Spinal cord (tissue), 10 donors: ENCODE measurements around the gene TSC2. TPM values are rescaled to one million over a fixed set of nuclear protein-coding genes. Genes with fewer than 3 reads are reported as not detected.
A peak's percentile ranks its signal among the peaks of the same experiment; 100 is the strongest.

Experiments used
- DNase-seq, 6 donors: peaks; one replicate each; pipeline versions ENCODE4 v3.0.0 to v3.0.0-alpha.2; 2013 to 2015; ENCODE audit warnings: low spot score in 6 of 6, low read depth in 4 of 6
- H3K27ac ChIP-seq: one replicate; pipeline ENCODE4 v1.5.1; 2013; ENCODE audit warnings: low read depth, low read length, control low read depth
- H3K27me3 ChIP-seq: one replicate; pipeline ENCODE4 v1.6.1; 2013; ENCODE audit warnings: low read length; ENCODE audit not compliant: control insufficient read depth, insufficient read depth
- H3K36me3 ChIP-seq: one replicate; pipeline ENCODE4 v1.6.1; 2013; ENCODE audit warnings: low read length; ENCODE audit not compliant: control insufficient read depth, insufficient read depth
- H3K4me1 ChIP-seq: one replicate; pipeline ENCODE4 v1.6.1; 2013; ENCODE audit warnings: low read length; ENCODE audit not compliant: control insufficient read depth, insufficient read depth
- H3K4me3 ChIP-seq: one replicate; pipeline ENCODE4 v1.5.1; 2013; ENCODE audit warnings: low read depth, low read length, control low read depth
- H3K9me3 ChIP-seq: one replicate; pipeline ENCODE4 v1.6.1; 2013; ENCODE audit warnings: low read length; ENCODE audit not compliant: control insufficient read depth, insufficient read depth
- WGBS: methylation state at CpG from one replicate; pipeline ENCODE4 v1.1.5; 2013; ENCODE audit warnings: missing lambda C conversion rate; ENCODE audit not compliant: insufficient coverage; 5-methylcytosine and 5-hydroxymethylcytosine counted together
- polyA plus RNA-seq, 2 donors: library from polyadenylated mRNA; unstranded; fragments of 120-200 nt; gene quantifications; one replicate each; pipeline ENCODE4 v1.2.1, GENCODE V29; 2013; ENCODE audit not compliant: insufficient read length in 2 of 2
- total RNA-seq, 2 donors: library from RNA; depleted of rRNA in 1 of 2; stranded (reverse); fragments of 120-200 nt in 1 of 2; fragments of >200 nt in 1 of 2; gene quantifications; one replicate each; pipeline versions ENCODE4 v1.2.3 to v1.2.4, GENCODE V29; 2013 to 2014
- donor health status: healthy.

Gene TSC2
- total and polyA plus RNA-seq, 4 donors, result 39.6 to 231 (median 117) TPM

GRCh38 chr16:2003231-2003826 lies 44.5 kb upstream of the TSC2 start:
- no peak overlapping the region for H3K4me3 ChIP-seq
- peaks cover 100% of the 10 kb centered on the region for H3K36me3 ChIP-seq
- 91% methylated on average over 6 of the region's 8 CpGs for WGBS

GRCh38 chr16:2003827-2004641 lies 43.8 kb upstream of the TSC2 start:
- no peaks in the 10 kb centered on the region for H3K9me3 ChIP-seq
- no peak overlapping the region for H3K27ac ChIP-seq
- H3K36me3 ChIP-seq, result peaks cover 95% of the 10 kb centered on the region
- H3K27me3 ChIP-seq, result no peaks in the 10 kb centered on the region
- WGBS, result 23% methylated on average over 36 of the region's 36 CpGs
- peaks cover 57% of the 10 kb centered on the region for H3K4me1 ChIP-seq
- no peak overlapping the region for H3K4me3 ChIP-seq
- peak in 2 of 6 donors; percentile 74 to 82 for DNase-seq

More at GRCh38 chr16:2003231-2003826, 44.5 kb upstream of the TSC2 start:
- no peak overlapping the region for H3K27ac ChIP-seq
- no peaks in the 10 kb centered on the region for H3K27me3 ChIP-seq
- H3K9me3 ChIP-seq, result no peaks in the 10 kb centered on the region
- H3K4me1 ChIP-seq, result peaks cover 50% of the 10 kb centered on the region
- DNase-seq, result no peak

GRCh38 chr16:2004795-2005517 lies 42.8 kb upstream of the TSC2 start:
- H3K4me1 ChIP-seq, result peaks cover 57% of the 10 kb centered on the region
- H3K9me3 ChIP-seq, result no peaks in the 10 kb centered on the region
- no peak for DNase-seq
- H3K4me3 ChIP-seq, result no peak overlapping the region
- H3K27ac ChIP-seq, result no peak overlapping the region
- peaks cover 86% of the 10 kb centered on the region for H3K36me3 ChIP-seq
- 67% methylated on average over 32 of the region's 34 CpGs for WGBS
- no peaks in the 10 kb centered on the region for H3K27me3 ChIP-seq

- Histone ChIP-seq H3K4me1 (peaks cover 64% of the 10 kb centered on the region), H3K9me3 (no peaks in the 10 kb centered on the region), H3K4me3 (no peak overlapping the region), H3K27ac (no peak overlapping the region), H3K36me3 (peaks cover 79% of the 10 kb centered on the region), H3K27me3 (no peaks in the 10 kb centered on the region)
- WGBS, result 77% methylated on average over 21 of the region's 21 CpGs
- DNase-seq, result no peak
These were observed 42.1 kb upstream of the TSC2 start for GRCh38 chr16:2005646-2006045.

GRCh38 chr16:2006317-2006716 lies 41.5 kb upstream of the TSC2 start:
- Histone ChIP-seq H3K4me3 (no peak overlapping the region), H3K27me3 (no peaks in the 10 kb centered on the region), H3K36me3 (peaks cover 72% of the 10 kb centered on the region), H3K4me1 (peaks cover 65% of the 10 kb centered on the region), H3K27ac (no peak overlapping the region), H3K9me3 (no peaks in the 10 kb centered on the region)
- 88% methylated on average over 8 of the region's 8 CpGs for whole genome bisulfite sequencing
- DNase-seq, result no peak

GRCh38 chr16:2007081-2007836 lies 40.5 kb upstream of the TSC2 start:
- Histone ChIP-seq H3K9me3 (no peaks in the 10 kb centered on the region), H3K27me3 (no peaks in the 10 kb centered on the region), H3K36me3 (peaks cover 63% of the 10 kb centered on the region), H3K4me3 (no peak overlapping the region), H3K4me1 (peaks cover 65% of the 10 kb centered on the region), H3K27ac (no peak overlapping the region)
- no peak for DNase-seq
- 88% methylated on average over 16 of the region's 16 CpGs for WGBS

- 85% methylated on average over 15 of the region's 15 CpGs for WGBS
- Histone ChIP-seq H3K36me3 (peaks cover 55% of the 10 kb centered on the region), H3K4me1 (peaks cover 65% of the 10 kb centered on the region), H3K27ac (no peak overlapping the region), H3K9me3 (no peaks in the 10 kb centered on the region), H3K27me3 (no peaks in the 10 kb centered on the region), H3K4me3 (peak overlapping the region; percentile 54)
- no peak for DNase-seq
These were observed 39.7 kb upstream of the TSC2 start for GRCh38 chr16:2008009-2008526.

- Histone ChIP-seq H3K4me1 (peaks cover 60% of the 10 kb centered on the region), H3K4me3 (peak overlapping the region; percentile 54), H3K36me3 (peaks cover 48% of the 10 kb centered on the region), H3K27me3 (no peaks in the 10 kb centered on the region), H3K27ac (peak overlapping the region; percentile 52), H3K9me3 (no peaks in the 10 kb centered on the region)
- 5% methylated on average over 21 of the region's 23 CpGs for WGBS
- no peak for DNase-seq
These were observed 39.1 kb upstream of the TSC2 start for GRCh38 chr16:2008631-2009163.
